ENCODE measurements around the gene IL34.

GRCh38 chr16:70709942-70710341, 63.6 kb downstream of the IL34 start:
- TF ChIP-seq PHF21A (CRISPR knock-in tag; IDR thresholded peaks at IDR 0.05) (no peak), ZNF776 (CRISPR knock-in tag; IDR thresholded peaks at IDR 0.05) (no peak), CTCF (CRISPR knock-in tag; IDR thresholded peaks at IDR 0.05) (no peak), E2F1 (CRISPR knock-in tag; IDR thresholded peaks at IDR 0.05) (no peak), CHD2 (IDR thresholded peaks at IDR 0.05; ENCODE audit: low read depth, low read length) (no peak), ZNF318 (CRISPR knock-in tag; IDR thresholded peaks at IDR 0.05) (no peak), SETDB1 (CRISPR knock-in tag; IDR thresholded peaks at IDR 0.05; ENCODE audit: borderline replicate concordance) (no peak), ZBTB7A (CRISPR knock-in tag; IDR thresholded peaks at IDR 0.05) (no peak), RORA (CRISPR knock-in tag; IDR thresholded peaks at IDR 0.05) (no peak)
